GM18520 (cell line): Measurements from ENCODE around the gene ALK.

ENCODE experiments used
- ATAC-seq: cut with Tn5 transposase; IDR thresholded peaks from one replicate; pipeline ENCODE4 v1.9.1; 2021; ENCODE audit not compliant: unreplicated experiment

ALK gene

GRCh38 chr2:29723255-29724001 is 198.0 kb downstream of the ALK start:
- peak; percentile 85 for ATAC-seq

- no peak for ATAC-seq
Observed at GRCh38 chr2:29719639-29720038, 201.7 kb downstream of the ALK start.

GRCh38 chr2:29718076-29718686 is 203.2 kb downstream of the ALK start:
- ATAC-seq = no peak

- no peak for ATAC-seq
Observed at GRCh38 chr2:29715655-29716054, 205.7 kb downstream of the ALK start.

DNA sequence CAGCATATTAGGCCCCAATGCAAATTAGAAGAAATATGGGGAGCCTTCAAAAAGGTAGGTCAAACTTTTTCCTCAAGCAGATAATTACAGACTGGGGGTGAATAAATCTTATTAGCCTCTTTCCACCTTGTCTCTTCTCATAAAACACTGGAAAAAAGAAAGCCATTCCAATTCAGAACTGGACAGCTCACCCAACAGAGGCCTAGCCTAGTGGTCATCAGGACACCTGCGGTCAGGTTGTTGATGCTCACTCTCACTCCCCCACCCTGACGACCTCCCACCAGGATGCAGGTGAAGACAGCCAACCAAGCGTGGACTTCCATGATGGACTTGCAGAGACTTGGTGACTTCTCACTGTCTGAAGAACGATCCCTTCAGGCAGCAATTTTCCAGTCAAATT is 207.1 kb downstream of the ALK start:
- ATAC-seq = no peak

GRCh38 chr2:29706171-29706720 is 215.1 kb downstream of the ALK start:
- no peak for ATAC-seq

GRCh38 chr2:29705616-29706015 is 215.8 kb downstream of the ALK start:
- no peak for ATAC-seq

- ATAC-seq = no peak
Observed at GRCh38 chr2:29703336-29703735, 218.1 kb downstream of the ALK start.

DNA sequence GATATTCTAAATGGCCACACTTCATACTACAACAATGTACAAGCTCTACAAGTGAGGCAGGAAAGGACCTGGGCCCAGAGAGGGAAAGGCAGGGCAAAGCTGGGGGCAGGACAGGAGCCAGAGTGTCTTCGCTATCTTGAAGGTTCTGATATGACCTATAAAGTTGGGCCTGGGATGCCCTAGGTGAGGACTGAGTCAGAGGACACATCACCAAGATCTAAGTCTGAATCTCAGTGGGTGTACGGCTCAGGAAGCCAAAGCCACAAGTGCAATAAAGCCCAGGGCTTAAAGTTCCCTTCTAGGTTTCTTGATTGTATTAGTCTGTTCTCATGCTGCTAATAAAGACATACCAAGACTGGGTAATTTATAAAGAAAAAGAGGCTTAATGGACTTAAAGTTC is 219.1 kb downstream of the ALK start:
- ATAC-seq = no peak

GRCh38 chr2:29700560-29700959 is 220.8 kb downstream of the ALK start:
- ATAC-seq = no peak

DNA sequence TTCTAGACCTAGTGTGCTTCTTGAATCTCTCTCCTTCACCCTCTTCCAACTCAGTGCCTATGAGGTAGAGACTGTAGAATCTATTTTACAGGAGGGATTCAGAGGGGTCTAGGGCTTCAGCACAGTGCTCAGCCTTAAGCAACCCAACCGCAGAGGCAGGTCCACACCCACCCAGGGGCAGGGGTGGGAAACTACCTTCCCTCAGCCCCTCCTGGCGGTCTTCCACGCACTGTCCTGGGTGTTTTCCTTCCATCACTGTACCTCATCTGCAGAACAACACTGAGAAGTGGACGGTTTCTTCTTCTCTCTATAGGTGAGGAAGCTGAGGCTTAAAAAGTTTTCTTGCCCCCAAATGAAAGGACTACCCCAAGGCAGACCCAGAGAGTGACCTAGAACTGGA is 222.3 kb downstream of the ALK start:
- ATAC-seq = no peak

DNA sequence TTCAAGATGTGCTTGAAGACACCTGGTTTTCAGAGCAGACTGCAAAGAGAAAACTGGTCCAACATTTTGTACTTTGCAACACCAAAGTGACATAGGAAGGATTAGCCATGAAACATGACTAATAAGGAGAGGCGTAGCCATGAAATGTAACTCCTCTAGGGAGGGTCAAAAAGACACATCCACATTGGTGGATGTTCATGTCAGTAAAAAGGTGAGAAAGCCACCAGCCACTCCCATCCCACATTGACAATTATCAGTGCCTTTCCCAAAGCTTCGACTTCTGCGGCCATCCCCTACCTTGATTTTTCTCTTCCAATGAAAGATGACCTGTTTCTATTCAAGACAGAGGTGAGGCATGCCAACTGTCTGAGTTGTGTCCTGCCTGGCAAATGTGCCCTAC is 223.2 kb downstream of the ALK start:
- no peak for ATAC-seq

- ATAC-seq = no peak
Observed at GRCh38 chr2:29697715-29698114, 223.7 kb downstream of the ALK start.

DNA sequence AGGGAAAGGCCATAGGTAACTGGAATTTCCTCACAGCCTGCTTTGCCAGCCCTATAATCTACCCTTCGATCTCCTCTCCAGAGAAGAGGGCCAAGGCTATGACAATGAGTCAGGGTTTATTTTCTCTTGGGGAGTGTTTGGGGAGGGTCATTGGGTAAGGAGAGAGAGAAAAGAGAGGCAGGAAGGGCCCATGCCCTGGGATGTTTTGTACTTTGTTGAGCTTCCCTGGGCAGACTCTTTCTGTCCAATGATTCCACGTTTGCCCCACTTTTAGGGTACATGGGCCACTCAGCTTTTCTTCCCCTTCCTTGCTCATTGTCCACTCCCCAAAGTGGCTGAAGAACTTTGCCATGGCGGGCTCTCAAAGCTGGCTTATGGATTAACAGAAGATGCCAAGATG is 224.2 kb downstream of the ALK start:
- no peak for ATAC-seq

- ATAC-seq = no peak
Observed at GRCh38 chr2:29694741-29695140, 226.6 kb downstream of the ALK start.

DNA sequence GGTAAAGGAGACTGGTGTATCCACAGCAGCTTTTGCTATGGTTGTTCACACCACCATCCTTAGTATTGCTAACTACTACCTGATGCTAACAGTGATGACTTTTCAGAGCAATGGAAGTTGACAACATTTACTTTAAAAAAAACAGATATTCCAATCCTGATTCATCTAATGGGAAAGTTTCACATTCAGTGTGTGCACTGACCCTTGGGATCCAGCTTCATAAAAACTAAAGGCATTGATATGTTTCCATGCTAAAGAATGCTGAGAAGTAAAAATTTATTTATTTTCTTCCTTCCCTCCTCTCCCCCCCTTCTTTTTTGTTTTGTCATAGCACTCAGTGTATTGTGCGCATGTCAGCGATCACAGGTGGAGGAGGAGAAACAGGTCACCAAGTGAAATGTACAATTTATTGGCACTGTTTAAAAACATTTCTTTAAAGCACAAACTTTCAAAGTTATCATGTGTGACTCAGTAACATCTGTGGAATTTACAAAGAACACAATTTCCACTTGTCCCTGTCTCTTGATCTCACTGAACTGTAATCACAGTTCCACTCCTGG is 229.9 kb downstream of the ALK start:
- no peak for ATAC-seq

DNA sequence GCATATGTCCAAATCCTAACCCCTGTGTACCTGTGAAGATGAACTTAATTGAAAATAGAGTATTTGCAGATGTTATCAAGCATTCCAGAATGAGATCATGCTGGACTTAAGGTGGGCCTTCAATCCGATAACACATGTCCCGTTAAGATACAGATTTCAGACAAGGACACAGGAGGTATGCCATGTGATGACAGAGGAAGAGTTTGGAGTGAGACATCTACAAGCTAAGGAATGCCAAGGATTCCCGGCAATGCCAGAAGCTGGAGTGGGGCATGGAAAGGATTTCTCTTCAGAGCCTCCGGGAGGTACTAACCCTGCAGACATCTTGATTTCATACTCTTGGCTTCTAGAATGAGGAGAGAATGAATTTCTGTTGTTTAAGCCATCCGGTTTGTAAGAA is 231.7 kb downstream of the ALK start:
- ATAC-seq = no peak

GRCh38 chr2:29688429-29688828 is 233.0 kb downstream of the ALK start:
- ATAC-seq = no peak

DNA sequence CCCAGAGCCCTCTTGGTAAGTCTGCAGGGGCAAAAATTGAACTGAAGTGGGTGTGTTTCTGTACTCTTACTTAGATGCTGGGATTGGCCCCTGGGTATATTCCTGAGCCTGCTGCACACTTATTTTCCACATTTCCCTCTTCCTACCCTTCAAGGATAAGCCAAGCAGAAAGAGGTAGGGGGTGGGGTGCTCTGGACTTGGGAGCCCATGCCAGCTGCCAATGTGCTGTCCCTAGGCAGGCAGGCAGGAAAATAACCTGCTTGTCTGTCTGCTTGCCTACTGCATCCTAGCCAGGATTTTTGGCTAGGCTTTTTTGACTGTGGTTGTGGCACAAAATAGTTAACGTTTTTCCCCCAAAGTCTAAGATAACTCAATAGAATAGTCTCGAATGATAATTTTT is 234.3 kb downstream of the ALK start:
- no peak for ATAC-seq

DNA sequence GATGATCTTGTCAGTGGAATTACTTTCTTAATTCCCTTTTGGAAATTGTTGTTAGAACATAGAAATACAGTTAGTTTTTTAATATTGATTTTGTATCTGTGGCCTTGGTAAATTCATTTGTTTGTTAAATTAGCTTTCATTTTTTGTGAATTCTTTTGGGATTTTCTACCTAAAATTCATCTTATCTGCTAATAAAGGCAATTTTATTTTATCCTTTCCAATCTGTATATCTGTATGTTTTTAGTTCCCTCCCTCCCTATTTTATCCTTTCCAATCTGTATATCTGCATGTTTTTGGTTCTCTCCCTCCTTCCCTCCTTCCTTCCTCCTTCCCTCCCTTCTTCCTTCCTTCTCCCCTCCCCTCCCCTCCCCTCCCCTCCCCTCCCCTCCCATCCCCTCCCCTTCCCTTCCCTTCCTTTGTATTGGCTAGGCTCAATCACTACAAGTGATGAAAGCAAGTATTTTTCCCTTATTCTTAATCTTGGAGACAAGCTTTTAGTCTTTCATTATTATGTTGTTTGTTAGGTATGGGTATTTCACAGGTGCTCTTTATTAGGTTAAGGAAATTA is 244.4 kb downstream of the ALK start:
- no peak for ATAC-seq

GRCh38 chr2:29664578-29664977 is 256.8 kb downstream of the ALK start:
- no peak for ATAC-seq

GRCh38 chr2:29663268-29663667 is 258.1 kb downstream of the ALK start:
- ATAC-seq = no peak
